ENCODE measurements around the gene HIC2.
"Not testable (repeated sequence)": the region's sequence is repeated elsewhere in the genome, so short reads cannot be mapped to it uniquely, and the experiment has no call there.

HIC2 gene

DNA sequence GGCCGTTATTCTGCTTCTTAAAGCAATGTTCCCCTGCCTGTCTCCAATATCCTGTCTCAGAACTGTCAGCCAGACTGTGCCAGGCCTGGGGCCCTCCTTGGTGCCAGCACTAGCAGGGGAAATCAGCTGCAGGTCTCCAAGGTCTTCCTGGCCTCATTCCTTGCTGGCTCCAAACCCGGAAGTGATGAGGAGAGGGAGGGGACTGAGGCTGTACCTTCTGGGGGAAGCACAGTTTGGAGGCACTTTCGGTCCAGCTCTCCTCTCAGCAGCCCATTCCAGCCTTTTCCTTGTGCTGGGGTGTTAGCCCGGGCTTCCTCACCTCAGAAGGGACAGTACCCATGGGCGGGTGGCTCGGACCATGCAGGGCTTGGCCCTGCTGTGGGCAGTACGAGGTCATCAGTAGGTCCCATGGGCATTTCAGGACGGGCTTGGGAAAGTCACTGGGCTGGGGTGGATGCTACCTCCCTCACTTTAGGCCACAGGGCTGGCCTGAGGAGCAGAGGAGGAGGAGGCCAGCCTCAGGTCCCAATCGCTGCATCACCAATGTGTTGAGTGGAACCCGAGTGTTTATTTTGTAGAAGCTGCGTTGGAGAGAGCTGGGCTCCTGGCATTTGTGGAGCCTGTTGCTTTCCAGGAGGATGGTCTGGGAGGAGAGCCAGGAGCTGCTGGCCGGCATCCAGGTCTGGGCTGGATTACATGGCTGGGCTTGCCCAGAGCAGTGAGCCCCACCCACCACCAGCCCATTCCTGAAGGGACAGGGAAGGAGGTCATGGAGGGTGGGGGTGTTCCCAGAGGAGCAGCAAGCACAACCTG is 19.0 kb downstream of the HIC2 start:
- DNase-seq: not testable (repeated sequence)

- not testable (repeated sequence) for DNase-seq
These were observed 20.8 kb downstream of the HIC2 start for GRCh38 chr22:21438013-21438412.

DNA sequence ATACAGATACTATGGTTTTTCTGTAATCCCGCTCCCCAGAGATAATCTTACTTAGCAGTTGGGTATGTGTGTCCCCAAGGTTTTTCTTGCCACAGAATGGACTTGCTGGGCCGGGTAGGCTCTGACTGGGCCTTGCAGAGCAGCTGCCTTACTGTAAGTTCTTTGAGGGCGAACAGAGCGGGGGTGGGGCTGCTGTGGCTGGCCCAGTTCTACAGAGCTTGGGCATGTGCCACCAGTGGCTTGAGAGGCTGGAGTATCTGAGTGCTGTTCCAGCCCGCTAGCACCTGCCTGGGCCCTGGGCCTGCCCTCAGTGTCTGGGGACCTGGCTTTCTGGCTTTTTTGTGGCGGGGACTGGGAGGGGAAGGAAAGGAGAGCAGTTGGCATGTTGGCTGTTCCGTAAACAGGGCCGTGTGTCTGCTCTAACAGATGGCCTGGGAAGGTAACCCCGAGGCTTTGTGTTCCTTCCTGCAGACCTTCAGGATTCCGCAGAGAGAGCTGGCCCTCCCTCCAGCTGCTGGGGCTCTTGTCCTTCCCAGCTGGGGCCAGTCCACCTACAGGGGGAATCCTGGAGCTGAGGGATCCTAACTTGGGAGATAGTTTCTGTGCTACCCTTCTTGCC is 23.0 kb downstream of the HIC2 start:
- DNase-seq: not testable (repeated sequence)

- not testable (repeated sequence) for DNase-seq
These were observed 23.5 kb downstream of the HIC2 start for GRCh38 chr22:21440676-21441075.

DNA sequence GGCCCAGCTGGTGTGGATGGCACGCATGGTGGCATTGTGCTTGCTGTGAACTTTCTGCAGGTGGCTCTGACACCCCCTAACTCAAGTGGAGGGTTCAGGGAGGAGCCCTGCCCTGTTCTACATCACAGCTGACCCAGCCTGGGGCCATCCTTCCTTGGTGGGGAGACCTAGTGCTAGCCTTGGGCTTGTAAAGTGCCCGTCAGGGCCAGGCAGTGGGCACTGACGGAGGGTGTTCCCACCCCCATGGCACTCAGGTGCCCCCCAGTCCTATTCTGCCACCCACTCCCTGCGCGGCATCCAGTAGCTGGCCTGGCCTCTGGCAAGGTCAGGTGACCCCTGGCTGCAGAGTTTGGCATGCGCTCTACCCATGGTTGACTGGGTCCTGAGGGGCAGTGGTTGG is 24.0 kb downstream of the HIC2 start:
- DNase-seq: not testable (repeated sequence)

DNA sequence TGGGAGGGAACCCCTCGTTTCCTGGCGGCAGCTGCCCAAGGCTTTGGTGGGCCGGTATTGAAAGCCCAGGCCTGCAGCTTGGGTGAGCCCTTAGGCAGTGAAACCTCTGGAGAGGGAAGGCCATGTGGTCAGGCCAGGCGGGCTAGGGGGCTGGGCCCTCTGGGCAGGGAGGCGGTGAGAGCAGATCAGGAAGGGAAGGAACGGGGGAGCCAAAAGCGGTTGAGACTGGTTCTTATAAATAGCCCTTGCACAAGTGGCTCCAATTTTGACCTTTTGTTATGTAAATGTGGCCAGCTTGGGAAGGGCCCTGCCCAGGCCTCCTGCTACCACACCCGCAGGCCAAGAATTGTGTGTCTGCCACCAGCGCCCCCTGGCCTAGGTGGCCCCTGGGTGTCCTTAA is 25.0 kb downstream of the HIC2 start:
- not testable (repeated sequence) for DNase-seq

- not testable (repeated sequence) for DNase-seq
These were observed 25.5 kb downstream of the HIC2 start for GRCh38 chr22:21442646-21443045.

GRCh38 chr22:21443057-21443734 is 26.0 kb downstream of the HIC2 start:
- DNase-seq: no peak

DNA sequence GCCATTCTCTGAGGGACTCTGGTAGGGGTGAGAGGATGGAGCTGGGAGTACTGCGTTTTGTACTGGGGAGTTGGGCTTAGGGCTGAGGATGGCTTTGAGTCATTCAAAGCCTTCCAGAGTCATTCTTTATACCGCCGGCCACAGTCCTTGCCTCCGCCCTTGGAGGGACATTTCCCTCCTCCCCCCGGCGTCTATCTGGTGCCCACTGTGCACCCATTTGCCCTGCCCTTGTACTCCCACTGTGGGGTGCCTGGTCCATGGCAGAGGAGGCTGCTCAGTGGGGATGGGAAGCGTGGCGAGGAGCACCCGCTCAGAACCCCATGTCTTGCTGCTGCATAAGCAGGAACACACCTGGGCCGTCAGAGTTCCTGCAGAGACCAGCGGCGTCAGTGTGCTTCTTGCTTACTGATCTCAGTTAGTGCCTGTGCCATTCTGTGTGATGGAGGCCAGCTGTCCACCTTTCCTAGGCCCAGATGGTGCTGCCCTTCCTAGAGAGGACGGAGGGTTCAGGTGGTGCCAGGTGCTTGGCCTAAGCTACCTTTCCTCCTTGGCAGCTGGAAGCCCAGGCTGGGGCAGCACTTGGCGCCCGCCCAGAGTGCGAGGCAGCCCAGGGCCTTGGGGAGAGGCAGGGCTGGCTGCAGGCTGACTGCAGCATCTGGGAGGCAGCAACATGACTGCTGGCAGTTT is 26.7 kb downstream of the HIC2 start:
- no peak for DNase-seq

- DNase-seq: no peak
These were observed 27.7 kb downstream of the HIC2 start for GRCh38 chr22:21444701-21445436.

DNA sequence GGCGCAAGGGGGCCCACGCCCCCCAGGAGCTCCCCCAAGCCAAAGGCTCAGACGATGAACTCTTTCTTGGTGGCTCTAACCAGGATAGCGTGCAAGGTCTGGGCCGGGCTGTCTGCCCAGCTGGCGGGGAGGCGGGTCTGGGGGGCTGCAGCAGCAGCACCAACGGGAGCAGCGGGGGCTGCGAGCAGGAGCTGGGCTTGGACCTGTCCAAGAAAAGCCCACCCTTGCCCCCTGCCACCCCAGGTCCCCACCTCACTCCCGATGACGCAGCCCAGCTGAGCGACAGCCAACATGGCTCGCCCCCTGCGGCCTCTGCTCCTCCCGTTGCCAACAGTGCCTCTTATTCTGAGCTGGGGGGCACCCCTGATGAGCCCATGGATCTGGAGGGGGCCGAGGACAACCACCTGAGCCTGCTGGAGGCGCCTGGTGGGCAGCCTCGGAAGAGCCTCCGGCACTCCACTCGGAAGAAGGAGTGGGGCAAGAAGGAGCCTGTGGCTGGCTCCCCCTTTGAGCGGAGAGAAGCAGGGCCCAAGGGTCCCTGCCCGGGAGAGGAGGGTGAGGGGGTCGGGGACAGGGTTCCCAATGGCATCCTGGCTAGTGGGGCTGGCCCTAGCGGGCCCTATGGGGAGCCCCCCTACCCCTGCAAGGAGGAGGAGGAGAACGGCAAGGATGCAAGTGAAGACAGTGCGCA is 28.4 kb downstream of the HIC2 start:
- no peak for DNase-seq

- DNase-seq: no peak
These were observed 29.1 kb downstream of the HIC2 start for GRCh38 chr22:21446128-21446826.

- no peak for DNase-seq
These were observed 29.9 kb downstream of the HIC2 start for GRCh38 chr22:21446827-21447690.

DNA sequence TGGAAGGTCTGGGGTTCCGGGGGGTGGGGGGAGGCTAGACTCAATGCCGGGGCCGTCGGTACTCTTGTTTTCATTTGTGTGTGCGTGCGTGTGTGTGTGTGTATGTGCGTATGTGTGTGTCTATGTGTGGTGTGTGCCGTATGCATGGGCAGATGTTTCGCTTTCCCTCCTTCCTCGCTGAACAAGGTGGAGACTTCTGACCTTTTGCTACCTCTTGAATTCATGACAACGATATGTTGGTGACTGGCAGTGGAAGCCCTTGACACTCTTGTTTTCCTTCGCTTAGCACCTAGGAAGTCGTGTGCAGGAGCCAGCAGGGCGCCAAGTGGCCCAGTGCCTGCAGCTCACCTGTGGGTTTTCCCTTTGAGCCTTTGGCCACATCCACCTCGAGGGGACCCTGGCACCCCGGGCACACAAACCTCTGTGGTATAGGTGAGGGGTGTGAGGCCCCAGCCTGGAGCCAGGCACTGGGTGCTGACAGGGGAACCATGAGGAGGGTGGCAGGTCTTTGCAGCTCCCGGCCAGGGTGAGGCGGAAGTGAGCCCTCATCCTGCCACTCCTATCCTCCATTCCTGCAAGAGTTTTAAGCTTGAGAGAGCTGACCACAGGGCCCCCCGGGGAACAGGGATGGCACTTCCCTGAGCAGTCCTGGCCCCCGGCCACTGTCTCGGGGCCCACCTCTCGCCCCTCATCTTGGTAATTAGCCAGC is 30.7 kb downstream of the HIC2 start:
- DNase-seq: no peak

GRCh38 chr22:21448627-21449416 is 31.7 kb downstream of the HIC2 start:
- no peak for DNase-seq

- no peak for DNase-seq
These were observed 32.6 kb downstream of the HIC2 start for GRCh38 chr22:21449531-21450319.

DNA sequence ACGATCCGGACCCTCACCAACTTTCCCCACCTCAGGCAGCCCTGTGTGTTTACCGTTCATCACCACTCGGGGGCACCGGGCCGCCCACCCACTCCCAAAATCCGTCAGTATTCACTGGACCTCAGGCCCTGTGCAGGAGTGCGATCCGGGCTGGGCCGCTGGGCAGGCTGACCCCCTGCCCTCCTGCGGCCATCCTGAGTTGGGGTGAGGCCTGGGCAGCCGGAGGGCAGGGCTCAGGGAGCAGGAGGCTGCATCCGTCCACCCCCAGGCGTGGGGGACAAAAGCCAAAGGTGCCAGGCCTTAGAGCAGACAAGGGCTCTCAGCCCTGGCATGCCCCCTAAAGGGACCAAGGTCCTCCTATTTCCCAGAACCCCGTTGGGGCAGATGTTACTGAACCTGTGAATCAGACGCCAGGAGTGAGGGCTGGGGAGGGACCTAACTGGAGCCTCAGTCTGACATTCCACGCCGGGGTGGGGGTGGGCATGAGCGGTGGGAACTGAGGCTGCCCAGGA is 33.2 kb downstream of the HIC2 start:
- no peak for DNase-seq
